ENCODE results near the gene FCMR.

GRCh38 chr1:206899717-206900116 is 22.0 kb downstream of the FCMR start:
- no peak for TF ChIP-seq CTCF (IDR thresholded peaks at IDR 0.05)
- TF ChIP-seq POLR2A (IDR thresholded peaks at IDR 0.05) = no peak

Data from uterus (tissue), 2 donors.